ENCODE data around the gene ARFGEF2.

DNA sequence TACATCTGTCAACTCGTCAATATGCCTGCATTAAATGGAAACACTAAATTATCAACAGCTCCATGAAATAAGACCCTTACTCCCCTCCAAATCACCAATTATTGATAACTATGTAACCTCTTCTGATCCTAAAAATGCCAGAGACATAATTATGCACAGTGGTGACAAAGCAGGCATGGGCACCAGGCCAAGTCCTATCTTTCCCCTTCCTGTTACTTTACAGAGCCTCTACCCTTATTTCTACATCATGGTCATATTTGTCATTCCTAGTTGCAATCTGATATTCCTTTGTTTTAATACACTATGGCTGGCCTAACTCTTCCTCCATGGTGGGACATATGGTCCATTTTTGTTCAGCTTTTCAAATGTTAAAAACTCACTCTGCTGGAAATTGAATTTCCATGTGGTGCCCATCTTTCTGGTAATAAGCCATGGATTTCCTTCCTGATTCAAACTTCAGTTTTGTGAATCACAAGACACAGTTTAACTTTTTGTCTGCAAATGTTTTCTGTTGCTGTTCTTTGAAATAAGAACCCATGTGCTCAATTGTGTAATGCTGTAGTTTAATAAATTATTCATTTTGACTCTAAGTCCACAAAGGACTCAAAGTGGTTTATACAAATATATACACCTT is 41.8 kb upstream of the ARFGEF2 start:
- TF ChIP-seq, protein P1, sequence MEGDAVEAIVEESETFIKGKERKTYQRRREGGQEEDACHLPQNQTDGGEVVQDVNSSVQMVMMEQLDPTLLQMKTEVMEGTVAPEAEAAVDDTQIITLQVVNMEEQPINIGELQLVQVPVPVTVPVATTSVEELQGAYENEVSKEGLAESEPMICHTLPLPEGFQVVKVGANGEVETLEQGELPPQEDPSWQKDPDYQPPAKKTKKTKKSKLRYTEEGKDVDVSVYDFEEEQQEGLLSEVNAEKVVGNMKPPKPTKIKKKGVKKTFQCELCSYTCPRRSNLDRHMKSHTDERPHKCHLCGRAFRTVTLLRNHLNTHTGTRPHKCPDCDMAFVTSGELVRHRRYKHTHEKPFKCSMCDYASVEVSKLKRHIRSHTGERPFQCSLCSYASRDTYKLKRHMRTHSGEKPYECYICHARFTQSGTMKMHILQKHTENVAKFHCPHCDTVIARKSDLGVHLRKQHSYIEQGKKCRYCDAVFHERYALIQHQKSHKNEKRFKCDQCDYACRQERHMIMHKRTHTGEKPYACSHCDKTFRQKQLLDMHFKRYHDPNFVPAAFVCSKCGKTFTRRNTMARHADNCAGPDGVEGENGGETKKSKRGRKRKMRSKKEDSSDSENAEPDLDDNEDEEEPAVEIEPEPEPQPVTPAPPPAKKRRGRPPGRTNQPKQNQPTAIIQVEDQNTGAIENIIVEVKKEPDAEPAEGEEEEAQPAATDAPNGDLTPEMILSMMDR (IDR thresholded peaks at IDR 0.05; ENCODE audit: low read depth, low read length, missing input control) = no peak
- TF ChIP-seq SP1 (IDR thresholded peaks at IDR 0.05) = no peak
- TF ChIP-seq GABPA (IDR thresholded peaks at IDR 0.05 in 1 of 2, conservative IDR thresholded peaks at IDR 0.05 in 1 of 2) = no peak
- TF ChIP-seq, protein P2, sequence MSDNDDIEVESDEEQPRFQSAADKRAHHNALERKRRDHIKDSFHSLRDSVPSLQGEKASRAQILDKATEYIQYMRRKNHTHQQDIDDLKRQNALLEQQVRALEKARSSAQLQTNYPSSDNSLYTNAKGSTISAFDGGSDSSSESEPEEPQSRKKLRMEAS (IDR thresholded peaks at IDR 0.05) = no peak
- TF ChIP-seq HNF4G (IDR thresholded peaks at IDR 0.05) = no peak
- TF ChIP-seq RAD21 (IDR thresholded peaks at IDR 0.05) = no peak
- TF ChIP-seq EGR1 (IDR thresholded peaks at IDR 0.05; ENCODE audit: low read depth in 2 of 2) = no peak
- TF ChIP-seq, protein P3, sequence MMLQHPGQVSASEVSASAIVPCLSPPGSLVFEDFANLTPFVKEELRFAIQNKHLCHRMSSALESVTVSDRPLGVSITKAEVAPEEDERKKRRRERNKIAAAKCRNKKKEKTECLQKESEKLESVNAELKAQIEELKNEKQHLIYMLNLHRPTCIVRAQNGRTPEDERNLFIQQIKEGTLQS (IDR thresholded peaks at IDR 0.05) = no peak
- no peak for TF ChIP-seq JUND (IDR thresholded peaks at IDR 0.05)
- TF ChIP-seq NR2F2 (IDR thresholded peaks at IDR 0.05) = no peak
- TF ChIP-seq, protein P4, sequence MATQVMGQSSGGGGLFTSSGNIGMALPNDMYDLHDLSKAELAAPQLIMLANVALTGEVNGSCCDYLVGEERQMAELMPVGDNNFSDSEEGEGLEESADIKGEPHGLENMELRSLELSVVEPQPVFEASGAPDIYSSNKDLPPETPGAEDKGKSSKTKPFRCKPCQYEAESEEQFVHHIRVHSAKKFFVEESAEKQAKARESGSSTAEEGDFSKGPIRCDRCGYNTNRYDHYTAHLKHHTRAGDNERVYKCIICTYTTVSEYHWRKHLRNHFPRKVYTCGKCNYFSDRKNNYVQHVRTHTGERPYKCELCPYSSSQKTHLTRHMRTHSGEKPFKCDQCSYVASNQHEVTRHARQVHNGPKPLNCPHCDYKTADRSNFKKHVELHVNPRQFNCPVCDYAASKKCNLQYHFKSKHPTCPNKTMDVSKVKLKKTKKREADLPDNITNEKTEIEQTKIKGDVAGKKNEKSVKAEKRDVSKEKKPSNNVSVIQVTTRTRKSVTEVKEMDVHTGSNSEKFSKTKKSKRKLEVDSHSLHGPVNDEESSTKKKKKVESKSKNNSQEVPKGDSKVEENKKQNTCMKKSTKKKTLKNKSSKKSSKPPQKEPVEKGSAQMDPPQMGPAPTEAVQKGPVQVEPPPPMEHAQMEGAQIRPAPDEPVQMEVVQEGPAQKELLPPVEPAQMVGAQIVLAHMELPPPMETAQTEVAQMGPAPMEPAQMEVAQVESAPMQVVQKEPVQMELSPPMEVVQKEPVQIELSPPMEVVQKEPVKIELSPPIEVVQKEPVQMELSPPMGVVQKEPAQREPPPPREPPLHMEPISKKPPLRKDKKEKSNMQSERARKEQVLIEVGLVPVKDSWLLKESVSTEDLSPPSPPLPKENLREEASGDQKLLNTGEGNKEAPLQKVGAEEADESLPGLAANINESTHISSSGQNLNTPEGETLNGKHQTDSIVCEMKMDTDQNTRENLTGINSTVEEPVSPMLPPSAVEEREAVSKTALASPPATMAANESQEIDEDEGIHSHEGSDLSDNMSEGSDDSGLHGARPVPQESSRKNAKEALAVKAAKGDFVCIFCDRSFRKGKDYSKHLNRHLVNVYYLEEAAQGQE (IDR thresholded peaks at IDR 0.05) = no peak
- no peak for TF ChIP-seq RXRA (IDR thresholded peaks at IDR 0.05)
- TF ChIP-seq FOXA2 (IDR thresholded peaks at IDR 0.05) = no peak
- TF ChIP-seq YY1 (IDR thresholded peaks at IDR 0.05) = no peak
